Smooth muscle cell (in vitro differentiated cells): ENCODE results near the gene CHRD. TPM values are rescaled to one million over a fixed set of nuclear protein-coding genes. Genes with fewer than 3 reads are reported as not detected.
A peak's percentile ranks its signal among the peaks of the same experiment; 100 is the strongest.

Source experiments
- DNase-seq: peaks from one replicate; lab custom pipeline; 2025; ENCODE audit not compliant: unreplicated experiment; lab: John Stamatoyannopoulos, UW
- H2AFZ ChIP-seq: fragments of 200-600 bp; sonication (generic); 2 replicates; pipeline ENCODE4 v1.6.0; 2016; ENCODE audit warnings: antibody characterized with exemption, low read depth, mild to moderate bottlenecking
- H3F3A ChIP-seq: fragments of 200-600 bp; sonication (generic); 2 replicates; pipeline ENCODE4 v1.6.0; 2017; ENCODE audit warnings: antibody characterized with exemption, low read depth
- H3K27ac ChIP-seq: fragments of 200-600 bp; sonication (generic); 2 replicates; pipeline ENCODE4 v1.5.1; 2016; ENCODE audit warnings: low read depth, mild to moderate bottlenecking
- H3K27me3 ChIP-seq: fragments of 200-600 bp; sonication (generic); 2 replicates; pipeline ENCODE4 v1.6.1; 2016; ENCODE audit warnings: low read depth, mild to moderate bottlenecking
- H3K36me3 ChIP-seq: fragments of 200-600 bp; sonication (generic); 2 replicates; pipeline ENCODE4 v1.5.1; 2016; ENCODE audit warnings: low read depth
- H3K4me1 ChIP-seq: fragments of 200-600 bp; sonication (generic); 2 replicates; pipeline ENCODE4 v1.5.1; 2016; ENCODE audit warnings: low read depth
- H3K4me2 ChIP-seq: fragments of 200-600 bp; sonication (generic); 2 replicates; pipeline ENCODE4 v1.6.0; 2016; ENCODE audit warnings: mild to moderate bottlenecking
- H3K4me3 ChIP-seq: fragments of 200-600 bp; sonication (generic); 2 replicates; pipeline ENCODE4 v1.5.1; 2016; ENCODE audit warnings: mild to moderate bottlenecking
- H3K79me2 ChIP-seq: fragments of 200-600 bp; sonication (generic); 2 replicates; pipeline ENCODE4 v1.6.0; 2016; ENCODE audit warnings: low read depth, mild to moderate bottlenecking
- H3K9ac ChIP-seq: fragments of 200-600 bp; sonication (generic); 2 replicates; pipeline ENCODE4 v1.6.0; 2016; ENCODE audit warnings: low read depth
- H3K9me3 ChIP-seq: fragments of 200-600 bp; sonication (generic); replicated peaks from 2 replicates; pipeline ENCODE4 v1.5.1; 2016; ENCODE audit warnings: low read depth
- H4K20me1 ChIP-seq: fragments of 200-600 bp; sonication (generic); 2 replicates; pipeline ENCODE4 v1.6.0; 2016; ENCODE audit warnings: low read depth
- WGBS: methylation state at CpG from one replicate; pipeline ENCODE4 v1.1.7; 2016; ENCODE audit warnings: low lambda C conversion rate; 5-methylcytosine and 5-hydroxymethylcytosine counted together
- polyA plus RNA-seq: library from polyadenylated mRNA; unstranded; fragments of >200 nt; fragmentation: Nextera tagmentation; extraction: Ambion mirVana; gene quantifications from 2 replicates; pipeline ENCODE4 v1.2.1, GENCODE V29; 2016
- total RNA-seq: library from RNA; depleted of rRNA; stranded (reverse); fragments of >200 nt; gene quantifications from 2 replicates; pipeline ENCODE4 v1.2.3, GENCODE V29; 2014
- TF ChIP-seq, protein P1 (sequence below): fragments of 200-600 bp; sonication (generic); IDR thresholded peaks from 2 replicates; pipeline ENCODE4 v1.5.1; 2017; ENCODE audit warnings: borderline replicate concordance, mild to moderate bottlenecking, antibody characterized with exemption; ENCODE audit not compliant: insufficient read depth, poor library complexity, severe bottlenecking

Gene CHRD
- total and polyA plus RNA-seq, 2 experiments from 2014 or later: 1.5 to 2.5 TPM

DNA sequence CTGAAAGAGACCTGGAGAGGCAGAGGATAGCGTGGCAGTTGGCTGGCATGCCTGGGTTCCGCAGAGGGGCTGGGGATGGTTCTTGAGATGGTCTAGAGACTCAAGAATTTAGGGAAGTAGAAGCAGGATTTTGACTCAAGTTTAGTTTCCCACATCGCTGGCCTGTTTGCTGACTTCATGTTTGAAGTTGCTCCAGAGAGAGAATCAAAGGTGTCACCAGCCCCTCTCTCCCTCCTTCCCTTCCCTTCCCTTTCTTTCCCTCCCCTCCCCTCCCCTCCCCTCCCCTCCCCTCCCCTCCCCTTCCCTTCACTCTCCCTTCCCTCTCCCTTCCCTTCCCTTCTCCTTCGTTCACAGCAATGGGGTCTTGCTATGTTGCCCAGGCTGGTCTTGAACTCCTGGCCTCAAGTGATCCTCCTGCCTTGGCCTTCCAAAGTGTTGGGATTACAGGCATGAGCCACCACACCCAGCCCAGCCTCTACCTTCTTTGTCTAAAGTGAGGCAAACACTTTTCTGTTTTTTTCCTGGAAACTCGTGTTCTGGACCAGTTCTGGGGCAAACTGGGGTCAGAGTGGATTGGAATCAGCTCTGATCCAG is 10.2 kb downstream of the CHRD start:
- H3K79me2 ChIP-seq: no peaks in the 10 kb centered on the region
- no peak overlapping the region for H3K27ac ChIP-seq
- no peak overlapping the region for H3K4me2 ChIP-seq
- no peaks in the 10 kb centered on the region for H3K4me1 ChIP-seq
- WGBS: 93% methylated on average over 4 of the region's 5 CpGs
- H3K9me3 ChIP-seq: no peaks in the 10 kb centered on the region
- H2AFZ ChIP-seq: no peak overlapping the region
- no peak overlapping the region for H3K9ac ChIP-seq
- no peak for DNase-seq
- H3F3A ChIP-seq: no peaks in the 10 kb centered on the region
- TF ChIP-seq, protein P1, sequence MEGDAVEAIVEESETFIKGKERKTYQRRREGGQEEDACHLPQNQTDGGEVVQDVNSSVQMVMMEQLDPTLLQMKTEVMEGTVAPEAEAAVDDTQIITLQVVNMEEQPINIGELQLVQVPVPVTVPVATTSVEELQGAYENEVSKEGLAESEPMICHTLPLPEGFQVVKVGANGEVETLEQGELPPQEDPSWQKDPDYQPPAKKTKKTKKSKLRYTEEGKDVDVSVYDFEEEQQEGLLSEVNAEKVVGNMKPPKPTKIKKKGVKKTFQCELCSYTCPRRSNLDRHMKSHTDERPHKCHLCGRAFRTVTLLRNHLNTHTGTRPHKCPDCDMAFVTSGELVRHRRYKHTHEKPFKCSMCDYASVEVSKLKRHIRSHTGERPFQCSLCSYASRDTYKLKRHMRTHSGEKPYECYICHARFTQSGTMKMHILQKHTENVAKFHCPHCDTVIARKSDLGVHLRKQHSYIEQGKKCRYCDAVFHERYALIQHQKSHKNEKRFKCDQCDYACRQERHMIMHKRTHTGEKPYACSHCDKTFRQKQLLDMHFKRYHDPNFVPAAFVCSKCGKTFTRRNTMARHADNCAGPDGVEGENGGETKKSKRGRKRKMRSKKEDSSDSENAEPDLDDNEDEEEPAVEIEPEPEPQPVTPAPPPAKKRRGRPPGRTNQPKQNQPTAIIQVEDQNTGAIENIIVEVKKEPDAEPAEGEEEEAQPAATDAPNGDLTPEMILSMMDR: no peak
- no peaks in the 10 kb centered on the region for H3K27me3 ChIP-seq
- H3K4me3 ChIP-seq: no peak overlapping the region
- H3K36me3 ChIP-seq: no peaks in the 10 kb centered on the region
- H4K20me1 ChIP-seq: no peaks in the 10 kb centered on the region

DNA sequence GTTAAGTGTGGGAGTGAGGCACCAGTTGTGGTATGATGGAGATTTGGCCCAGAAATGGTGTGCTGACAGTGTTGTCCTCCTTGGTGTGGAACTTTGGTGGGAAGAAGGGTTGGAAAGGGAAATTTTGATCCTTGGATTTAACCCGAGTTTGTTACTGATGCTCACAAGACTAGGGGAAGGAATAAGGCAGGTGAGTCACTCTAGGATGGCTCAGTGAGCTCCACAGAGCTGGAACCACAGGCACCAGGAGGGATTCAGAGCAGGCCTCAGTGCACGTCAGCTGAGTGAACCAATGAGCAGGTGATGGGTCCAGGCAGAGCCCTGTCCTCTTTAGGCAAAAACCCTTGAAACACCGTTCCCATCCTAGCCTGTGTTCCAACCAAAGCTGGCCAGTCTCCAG is 11.4 kb downstream of the CHRD start:
- Histone ChIP-seq H3K9me3 (no peaks in the 10 kb centered on the region), H3K36me3 (no peaks in the 10 kb centered on the region), H3K4me1 (no peaks in the 10 kb centered on the region), H3K27me3 (no peaks in the 10 kb centered on the region), H3K27ac (no peak overlapping the region), H3F3A (no peaks in the 10 kb centered on the region), H3K79me2 (no peaks in the 10 kb centered on the region), H4K20me1 (no peaks in the 10 kb centered on the region), H2AFZ (no peak overlapping the region), H3K9ac (no peak overlapping the region), H3K4me2 (no peak overlapping the region), H3K4me3 (no peak overlapping the region)
- 88% methylated on average over 3 of the region's 3 CpGs for WGBS
- DNase-seq: no peak
- TF ChIP-seq, protein P1: no peak

DNA sequence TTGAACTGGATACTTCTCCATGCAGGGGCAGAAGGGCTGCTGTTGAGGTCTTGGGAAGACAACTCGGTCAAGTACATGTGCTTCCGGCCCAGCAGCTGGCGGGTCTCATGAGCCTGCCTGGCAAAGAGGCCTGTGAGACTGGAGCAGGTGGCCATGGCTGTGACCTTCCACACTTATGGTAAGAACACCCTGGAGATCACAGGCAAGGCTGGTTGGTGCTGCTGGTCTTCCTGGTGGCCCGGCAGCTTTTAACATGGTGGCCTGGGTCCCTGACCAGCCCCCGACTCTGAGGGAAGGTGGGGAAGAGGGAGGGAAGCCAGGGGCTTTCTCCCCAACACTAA is 15.4 kb downstream of the CHRD start:
- no peak overlapping the region for H3K4me3 ChIP-seq
- H4K20me1 ChIP-seq: no peaks in the 10 kb centered on the region
- H3K4me2 ChIP-seq: no peak overlapping the region
- no peaks in the 10 kb centered on the region for H3K36me3 ChIP-seq
- no peak overlapping the region for H3K27ac ChIP-seq
- H3K79me2 ChIP-seq: no peaks in the 10 kb centered on the region
- H3K4me1 ChIP-seq: peaks cover 4% of the 10 kb centered on the region
- no peaks in the 10 kb centered on the region for H3K27me3 ChIP-seq
- 95% methylated on average over 5 of the region's 5 CpGs for WGBS
- TF ChIP-seq, protein P1: no peak
- no peaks in the 10 kb centered on the region for H3K9me3 ChIP-seq
- H2AFZ ChIP-seq: no peak overlapping the region
- H3K9ac ChIP-seq: no peak overlapping the region
- no peak for DNase-seq
- H3F3A ChIP-seq: no peaks in the 10 kb centered on the region

DNA sequence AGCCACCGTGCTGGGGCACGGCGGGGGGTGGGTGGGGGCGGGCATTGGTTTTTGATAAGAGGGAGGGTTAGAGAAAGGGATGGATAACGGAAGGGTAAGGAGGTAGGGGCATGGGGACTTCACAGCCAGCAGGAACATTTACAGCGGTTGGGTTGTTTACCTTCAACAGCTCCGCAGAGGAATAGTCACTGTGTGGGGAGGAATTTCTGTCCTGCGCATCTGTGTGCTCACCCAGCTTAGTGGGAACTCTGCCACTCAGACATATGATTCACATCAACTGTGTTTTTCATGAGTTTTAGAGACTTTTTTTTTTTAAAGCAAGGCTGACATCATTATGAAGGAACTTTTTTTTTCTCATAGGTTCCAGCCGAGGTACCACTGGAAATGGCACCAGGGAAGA is 19.6 kb downstream of the CHRD start:
- H2AFZ ChIP-seq: no peak overlapping the region
- H3K4me3 ChIP-seq: no peak overlapping the region
- H3K79me2 ChIP-seq: no peaks in the 10 kb centered on the region
- H3K9me3 ChIP-seq: no peaks in the 10 kb centered on the region
- H3K27ac ChIP-seq: peak overlapping the region; percentile 11
- H3K9ac ChIP-seq: no peak overlapping the region
- peaks cover 8% of the 10 kb centered on the region for H3K27me3 ChIP-seq
- H3F3A ChIP-seq: no peaks in the 10 kb centered on the region
- no peaks in the 10 kb centered on the region for H4K20me1 ChIP-seq
- H3K4me1 ChIP-seq: peaks cover 4% of the 10 kb centered on the region
- H3K36me3 ChIP-seq: no peaks in the 10 kb centered on the region
- WGBS: 8% methylated on average over 9 of the region's 9 CpGs
- TF ChIP-seq, protein P1: no peak
- H3K4me2 ChIP-seq: peak overlapping the region; percentile 38
- DNase-seq: no peak
